LHCN-M2 (cell line): ENCODE results near the gene TIGD1. TPM values are rescaled to one million over a fixed set of nuclear protein-coding genes. Genes with fewer than 3 reads are reported as not detected.
"Not testable (repeated sequence)": the region's sequence is repeated elsewhere in the genome, so short reads cannot be mapped to it uniquely, and the experiment has no call there.

Experiments used
- DNase-seq: peaks from one replicate; pipeline ENCODE4 v3.0.0-alpha.2; 2012; ENCODE audit warnings: low read depth
- total RNA-seq: library from RNA; depleted of rRNA; stranded (reverse); fragments of >200 nt; gene quantifications from 2 replicates; pipeline ENCODE4 v1.2.3, GENCODE V29; 2014

The TIGD1 gene
- total RNA-seq, 1 experiment from 2014 or later, result 5.0 TPM

GRCh38 chr2:232571026-232571474, 20.7 kb upstream of the TIGD1 start:
- DNase-seq, result no peak

- DNase-seq, result not testable (repeated sequence)
Observed at GRCh38 chr2:232570481-232570880, 20.1 kb upstream of the TIGD1 start.

GRCh38 chr2:232569541-232569940, 19.2 kb upstream of the TIGD1 start:
- no peak for DNase-seq

GRCh38 chr2:232568161-232568560, 17.8 kb upstream of the TIGD1 start:
- DNase-seq, result peak; percentile 95

GRCh38 chr2:232567721-232568120, 17.4 kb upstream of the TIGD1 start:
- peak; percentile 35 for DNase-seq

GRCh38 chr2:232563580-232563979, 13.2 kb upstream of the TIGD1 start:
- DNase-seq, result no peak

GRCh38 chr2:232562515-232563151, 12.3 kb upstream of the TIGD1 start:
- no peak for DNase-seq

- DNase-seq, result no peak
Observed at GRCh38 chr2:232556426-232556825, 6.1 kb upstream of the TIGD1 start.

GRCh38 chr2:232551776-232552175, 1.4 kb upstream of the TIGD1 start:
- no peak for DNase-seq

- DNase-seq, result no peak
Observed at GRCh38 chr2:232551250-232551638, 887 bp upstream of the TIGD1 start.

- peak; percentile 15 for DNase-seq
Observed at GRCh38 chr2:232549655-232550353, 553 bp downstream of the TIGD1 start.

- DNase-seq, result no peak
Observed at GRCh38 chr2:232547991-232548390, 2.4 kb downstream of the TIGD1 start.

- DNase-seq, result peak; percentile 26
Observed at GRCh38 chr2:232545511-232546375, 4.6 kb downstream of the TIGD1 start.

GRCh38 chr2:232544674-232545073, 5.7 kb downstream of the TIGD1 start:
- no peak for DNase-seq

GRCh38 chr2:232543928-232544631, 6.3 kb downstream of the TIGD1 start:
- no peak for DNase-seq

GRCh38 chr2:232543491-232543890, 6.9 kb downstream of the TIGD1 start:
- no peak for DNase-seq

GRCh38 chr2:232542715-232543467, 7.5 kb downstream of the TIGD1 start:
- DNase-seq, result no peak

GRCh38 chr2:232541961-232542714, 8.2 kb downstream of the TIGD1 start:
- DNase-seq, result no peak

- no peak for DNase-seq
Observed at GRCh38 chr2:232541195-232541960, 9.0 kb downstream of the TIGD1 start.
